Activated CD8-positive, alpha-beta memory T cell treated with anti-CD3 and anti-CD28 coated beads, Interleukin-2, amount 50 U/mL, for 24 hours (primary cell): ENCODE data around the gene HOMER2.
A peak's percentile ranks its signal among the peaks of the same experiment; 100 is the strongest.
"Not testable (repeated sequence)": the region's sequence is repeated elsewhere in the genome, so short reads cannot be mapped to it uniquely, and the experiment has no call there.

Experiments
- DNase-seq: peaks from one replicate; pipeline ENCODE4 v3.0.0-alpha.2; 2020; ENCODE audit errors: extremely low read depth

Gene HOMER2

GRCh38 chr15:82952158-82953081 is at the start of gene HOMER2:
TSS of gene HOMER2 (minus strand) at chr15:82952720. CDS start at chr15:82952535, 185 bp downstream.
- DNase-seq, result no peak

GRCh38 chr15:83000672-83001031 is 48.1 kb upstream of the HOMER2 start:
- not testable (repeated sequence) for DNase-seq

- DNase-seq, result no peak
These were observed 47.6 kb upstream of the HOMER2 start for GRCh38 chr15:82999905-83000671.

GRCh38 chr15:82999426-82999825 is 46.9 kb upstream of the HOMER2 start:
- no peak for DNase-seq

- DNase-seq, result no peak
These were observed 43.4 kb upstream of the HOMER2 start for GRCh38 chr15:82995938-82996337.

GRCh38 chr15:82995076-82995475 is 42.6 kb upstream of the HOMER2 start:
- DNase-seq, result no peak

- DNase-seq, result no peak
These were observed 40.6 kb upstream of the HOMER2 start for GRCh38 chr15:82993144-82993543.

- DNase-seq, result no peak
These were observed 40.0 kb upstream of the HOMER2 start for GRCh38 chr15:82992436-82992998.

- no peak for DNase-seq
These were observed 33.9 kb upstream of the HOMER2 start for GRCh38 chr15:82986442-82986780.

GRCh38 chr15:82985688-82986441 is 33.3 kb upstream of the HOMER2 start, which contains the start of gene RAMAC:
TSS of gene RAMAC (plus strand) at chr15:82986210. CDS start at chr15:82989019, 2,809 bp downstream.
- DNase-seq, result peak; percentile 90

GRCh38 chr15:82980981-82981380 is 28.5 kb upstream of the HOMER2 start:
- no peak for DNase-seq

GRCh38 chr15:82979726-82980125 is 27.2 kb upstream of the HOMER2 start:
- no peak for DNase-seq

GRCh38 chr15:82978438-82978837 is 25.9 kb upstream of the HOMER2 start:
- DNase-seq, result no peak

GRCh38 chr15:82977076-82977475 is 24.6 kb upstream of the HOMER2 start:
- no peak for DNase-seq

GRCh38 chr15:82972990-82973389 is 20.5 kb upstream of the HOMER2 start:
- no peak for DNase-seq

GRCh38 chr15:82971218-82971984 is 18.9 kb upstream of the HOMER2 start:
- no peak for DNase-seq

- DNase-seq, result no peak
These were observed 18.2 kb upstream of the HOMER2 start for GRCh38 chr15:82970696-82971095.

- DNase-seq, result no peak
These were observed 17.7 kb upstream of the HOMER2 start for GRCh38 chr15:82970078-82970686.

GRCh38 chr15:82969353-82969752 is 16.8 kb upstream of the HOMER2 start:
- no peak for DNase-seq

GRCh38 chr15:82968066-82968465 is 15.5 kb upstream of the HOMER2 start:
- no peak for DNase-seq

- DNase-seq, result no peak
These were observed 14.2 kb upstream of the HOMER2 start for GRCh38 chr15:82966671-82967071.
